ENCODE data around the gene CSTPP1.

CSTPP1 gene

GRCh38 chr11:47165253-47165840 is 228.8 kb downstream of the CSTPP1 start:
- no peak for DNase-seq

GRCh38 chr11:47166368-47166767 is 229.8 kb downstream of the CSTPP1 start:
- no peak for DNase-seq

GRCh38 chr11:47171061-47171838 is 234.7 kb downstream of the CSTPP1 start:
- DNase-seq = no peak

GRCh38 chr11:47171856-47172255 is 235.3 kb downstream of the CSTPP1 start:
- no peak for DNase-seq

GRCh38 chr11:47172740-47173336 is 236.3 kb downstream of the CSTPP1 start:
- no peak for DNase-seq

GRCh38 chr11:47175746-47176327 is 239.3 kb downstream of the CSTPP1 start:
- no peak for DNase-seq

- DNase-seq = peak; percentile 93
Measured at GRCh38 chr11:47176328-47177228, 240.0 kb downstream of the CSTPP1 start, which contains the start of gene ARFGAP2. Gene ARFGAP2, minus strand, starts transcription at chr11:47176879. Its CDS starts 26 bp downstream, at chr11:47176853.

GRCh38 chr11:47177229-47177845 is 240.8 kb downstream of the CSTPP1 start:
- no peak for DNase-seq

- no peak for DNase-seq
Measured at GRCh38 chr11:47177846-47178245, 241.3 kb downstream of the CSTPP1 start.

GRCh38 chr11:47178316-47178715 is 241.8 kb downstream of the CSTPP1 start:
- DNase-seq = no peak

- no peak for DNase-seq
Measured at GRCh38 chr11:47178737-47179654, 242.4 kb downstream of the CSTPP1 start.

- no peak for DNase-seq
Measured at GRCh38 chr11:47179655-47179991, 243.1 kb downstream of the CSTPP1 start.

GRCh38 chr11:47180006-47180787 is 243.6 kb downstream of the CSTPP1 start:
- no peak for DNase-seq

GRCh38 chr11:47181271-47181670 is 244.7 kb downstream of the CSTPP1 start:
- DNase-seq = no peak

- no peak for DNase-seq
Measured at GRCh38 chr11:47182380-47182779, 245.8 kb downstream of the CSTPP1 start.

GRCh38 chr11:47183031-47183856 is 246.7 kb downstream of the CSTPP1 start:
- DNase-seq = no peak

GRCh38 chr11:47183969-47184368 is 247.4 kb downstream of the CSTPP1 start:
- DNase-seq = no peak

GRCh38 chr11:47184711-47185304 is 248.2 kb downstream of the CSTPP1 start:
- DNase-seq = no peak
